GM11168 (cell line): ENCODE measurements around the gene PLIN3.
"Not testable (repeated sequence)": the region's sequence is repeated elsewhere in the genome, so short reads cannot be mapped to it uniquely, and the experiment has no call there.

ENCODE experiments used
- in situ Hi-C: fragments of 300-500 bp; cut with MboI; formaldehyde crosslinking; loops from one replicate; pipeline ENCODE4 v1.12.0; 2022; ENCODE audit warnings: low sequenced_read_pairs; ENCODE audit not compliant: unreplicated experiment

PLIN3 gene

GRCh38 chr19:4892962-4893361, 25.5 kb upstream of the PLIN3 start:
- in situ Hi-C loops, result not testable (repeated sequence)

GRCh38 chr19:4891066-4891465, 23.6 kb upstream of the PLIN3 start:
- in situ Hi-C loops, result no loop called here

DNA sequence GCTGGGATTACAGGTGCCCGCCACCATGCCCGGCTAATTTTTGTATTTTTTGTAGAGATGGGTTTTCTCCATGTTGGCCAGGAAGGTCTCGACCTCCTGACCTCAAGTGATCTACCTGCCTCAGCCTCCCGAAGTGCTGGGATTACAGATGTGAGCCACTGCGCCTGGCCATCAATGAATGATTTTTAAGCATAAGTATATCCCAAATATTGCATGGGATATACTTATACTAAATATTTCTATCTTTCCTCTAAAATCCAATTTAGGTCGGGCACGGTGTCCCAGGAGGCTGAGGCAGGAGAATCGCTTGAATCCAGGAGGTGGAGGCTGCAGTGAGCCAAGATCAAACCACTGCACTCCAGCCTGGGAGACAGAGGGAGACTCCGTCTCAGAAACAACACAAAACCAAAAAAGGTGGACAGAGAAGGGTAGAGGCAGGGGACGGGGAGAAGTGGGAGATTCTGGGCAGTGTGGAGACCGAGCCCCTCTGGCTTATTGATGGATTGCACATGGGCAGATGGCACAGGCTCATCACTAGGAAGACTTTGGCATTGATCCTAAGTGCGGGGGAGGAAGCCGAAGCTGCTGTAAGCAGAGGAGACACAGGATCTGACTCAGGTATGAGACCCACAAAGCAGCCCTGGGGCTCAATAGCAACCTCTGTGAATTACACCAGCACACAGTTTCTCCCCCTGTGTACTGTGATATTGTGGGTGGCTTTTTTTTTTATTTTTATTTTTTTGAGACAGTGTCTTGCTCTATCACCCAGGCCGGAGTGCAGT, 21.8 kb upstream of the PLIN3 start:
- in situ Hi-C loops, result no loop called here

GRCh38 chr19:4887803-4888202, 20.3 kb upstream of the PLIN3 start:
- in situ Hi-C loops, result not testable (repeated sequence)

- in situ Hi-C loops, result not testable (repeated sequence)
Observed at GRCh38 chr19:4884993-4885392, 17.5 kb upstream of the PLIN3 start.

DNA sequence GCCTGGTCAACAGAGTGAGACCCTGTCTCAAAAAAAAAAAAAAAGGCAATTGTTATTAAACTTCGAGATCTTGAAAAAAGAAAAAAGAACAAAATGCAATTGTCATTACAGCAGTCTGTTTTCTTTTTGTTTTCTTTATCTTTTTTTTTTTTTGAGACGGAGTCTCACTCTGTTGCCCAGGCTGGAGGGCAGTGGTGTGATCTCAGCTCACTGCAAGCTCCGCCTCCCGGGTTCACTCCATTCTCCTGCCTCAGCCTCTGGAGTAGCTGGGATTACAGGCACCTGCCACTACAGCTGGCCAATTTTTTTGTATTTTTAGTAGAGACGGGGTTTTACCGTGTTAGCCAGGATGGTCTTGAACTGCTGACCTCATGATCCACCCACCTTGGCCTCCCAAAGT, 15.4 kb upstream of the PLIN3 start:
- in situ Hi-C loops, result not testable (repeated sequence)

GRCh38 chr19:4879041-4879440, 11.6 kb upstream of the PLIN3 start:
- in situ Hi-C loops, result loop anchor here (10.0 kb wide), 1 partner anchor 156 kb away; no protein-coding TSS in a partner anchor

DNA sequence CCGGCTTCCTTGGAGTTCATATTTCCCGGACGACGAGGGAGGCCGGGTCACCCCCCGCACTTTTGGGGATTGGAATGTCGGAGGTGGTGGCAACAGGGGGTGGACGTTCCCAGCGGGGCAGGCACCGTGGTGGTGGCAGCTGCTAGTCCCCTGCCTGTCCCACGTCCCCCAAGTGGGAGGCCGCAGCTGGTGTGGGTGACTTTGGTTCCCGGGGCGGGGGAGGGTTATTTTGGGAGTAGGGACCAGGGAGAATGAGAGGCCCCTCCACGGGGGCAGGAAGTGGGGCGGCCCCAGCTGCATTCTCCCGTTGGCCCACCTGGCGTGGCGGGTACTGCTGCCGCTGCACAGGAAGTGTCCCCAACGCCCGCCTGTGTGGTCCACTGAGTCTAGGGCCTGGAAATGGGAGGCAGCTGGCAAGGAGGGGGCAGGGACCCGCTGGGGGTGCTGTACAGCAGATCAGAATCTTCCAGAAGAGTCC, 11.1 kb upstream of the PLIN3 start:
- in situ Hi-C loops, result loop anchor here (10.0 kb wide), 1 partner anchor 156 kb away; no protein-coding TSS in a partner anchor

GRCh38 chr19:4877753-4878490, 10.5 kb upstream of the PLIN3 start:
- in situ Hi-C loops, result loop anchor here (10.0 kb wide), 1 partner anchor 157 kb away; no protein-coding TSS in a partner anchor

DNA sequence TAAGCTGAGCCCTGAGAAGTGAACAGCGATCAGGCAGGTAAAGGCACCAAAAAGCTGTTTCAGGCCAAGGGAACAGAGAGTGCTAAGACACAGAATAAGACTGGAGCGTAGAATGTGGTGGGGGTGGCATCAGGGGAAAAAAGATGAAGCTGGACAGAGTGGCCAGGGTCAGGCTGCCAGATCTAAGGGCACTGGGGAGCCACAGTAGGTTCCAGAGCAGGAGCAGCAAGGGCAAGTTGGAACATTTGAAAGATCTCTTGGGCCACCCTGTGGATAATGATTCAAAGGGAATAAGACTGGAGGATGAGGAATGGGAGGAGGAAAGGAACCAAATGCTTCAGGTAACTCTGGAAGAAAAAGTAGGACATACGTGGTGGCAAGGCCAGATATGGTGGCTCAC, 6.5 kb upstream of the PLIN3 start:
- in situ Hi-C loops, result loop anchor here (10.0 kb wide), 1 partner anchor 161 kb away; no protein-coding TSS in a partner anchor

GRCh38 chr19:4871711-4872110, 4.2 kb upstream of the PLIN3 start:
- in situ Hi-C loops, result loop anchor here (10.0 kb wide), 1 partner anchor 163 kb away; no protein-coding TSS in a partner anchor

GRCh38 chr19:4870025-4870700, 2.7 kb upstream of the PLIN3 start:
- in situ Hi-C loops, result loop anchor here (10.0 kb wide), 1 partner anchor 165 kb away; no protein-coding TSS in a partner anchor

DNA sequence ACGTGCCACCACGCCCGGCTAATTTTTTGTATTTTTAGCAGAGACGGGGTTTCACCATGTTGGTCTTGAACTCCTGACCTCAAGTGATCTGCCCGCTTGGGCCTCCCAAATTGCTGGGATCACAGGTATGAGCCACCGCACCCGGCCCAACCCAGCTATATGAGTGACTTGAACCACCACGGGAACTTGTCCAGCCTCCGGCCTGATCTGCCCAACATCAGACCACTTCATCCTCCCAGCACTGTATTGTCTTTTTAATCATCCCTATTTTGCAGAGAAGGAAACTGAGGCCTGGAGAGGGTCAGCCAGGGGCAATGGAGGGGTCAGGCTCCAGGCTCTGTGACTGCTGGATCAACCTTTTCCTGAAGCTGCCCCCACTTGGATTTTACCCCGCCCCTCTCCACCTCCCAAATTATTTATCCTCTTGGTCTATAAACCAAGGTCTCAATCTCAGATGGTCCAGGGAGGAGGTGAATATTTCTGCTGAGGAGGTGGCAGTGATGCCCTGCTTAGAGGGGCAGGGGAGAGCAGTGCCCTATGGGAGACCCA, 893 bp upstream of the PLIN3 start:
- in situ Hi-C loops, result no loop called here

- in situ Hi-C loops, result no loop called here
Observed at GRCh38 chr19:4866595-4867424, 657 bp downstream of the PLIN3 start.

- in situ Hi-C loops, result no loop called here
Observed at GRCh38 chr19:4861147-4861546, 6.3 kb downstream of the PLIN3 start.

- in situ Hi-C loops, result no loop called here
Observed at GRCh38 chr19:4859697-4860096, 7.8 kb downstream of the PLIN3 start.

DNA sequence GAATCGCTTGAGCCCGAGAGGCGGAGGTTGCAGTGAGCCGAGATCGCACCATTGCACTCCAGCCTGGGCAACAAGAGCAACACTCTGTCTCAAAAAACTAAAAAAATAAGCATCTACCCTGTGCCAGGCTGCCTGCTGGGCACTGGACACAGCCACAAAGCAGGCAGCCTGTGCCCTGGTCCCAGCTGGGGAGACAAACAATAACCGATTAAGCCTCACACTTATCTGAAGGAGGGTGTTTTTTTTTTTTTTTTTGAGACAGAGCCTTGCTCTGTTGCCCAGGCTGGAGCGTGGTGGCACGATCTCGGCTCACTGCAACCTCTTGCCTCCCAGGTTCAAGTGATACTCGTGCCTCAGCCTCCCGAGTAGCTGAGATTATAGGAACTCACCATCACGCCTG, 11.0 kb downstream of the PLIN3 start:
- in situ Hi-C loops, result not testable (repeated sequence)

GRCh38 chr19:4853506-4853905, 14.0 kb downstream of the PLIN3 start:
- in situ Hi-C loops, result not testable (repeated sequence)

DNA sequence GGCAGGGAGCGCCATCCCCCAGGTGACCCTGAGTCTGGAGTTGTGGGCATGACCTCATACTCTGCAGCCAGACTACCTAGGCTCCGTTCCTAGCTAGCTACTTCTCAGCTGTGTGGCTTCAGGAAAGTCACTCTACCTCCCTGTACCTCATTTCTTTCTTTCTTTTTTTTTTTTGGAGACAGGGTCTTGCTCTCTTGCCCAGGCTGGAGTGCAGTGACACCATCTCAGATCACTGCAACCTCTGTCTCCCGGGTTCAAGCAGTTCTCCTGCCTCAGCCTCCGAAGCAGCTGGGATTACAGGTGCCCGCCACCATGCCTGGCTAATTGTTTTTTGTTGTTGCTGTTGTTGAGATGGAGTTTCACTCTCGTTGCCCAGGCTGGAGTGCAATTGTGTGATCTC, 15.0 kb downstream of the PLIN3 start:
- in situ Hi-C loops, result no loop called here
